GM19328 (cell line): ENCODE measurements around the gene SURF2.
"Not testable (repeated sequence)": the region's sequence is repeated elsewhere in the genome, so short reads cannot be mapped to it uniquely, and the experiment has no call there.

Source experiments
- ATAC-seq: cut with Tn5 transposase; IDR thresholded peaks from one replicate; pipeline ENCODE4 v1.9.1; 2021; ENCODE audit warnings: mild to moderate bottlenecking, moderate library complexity; ENCODE audit not compliant: unreplicated experiment

SURF2 gene

GRCh38 chr9:133356391-133357091 is at the start of gene SURF2, which contains the start of gene SURF1:
Gene SURF2, plus strand, starts transcription at chr9:133356550. Its CDS starts 43 bp downstream, at chr9:133356593.
Gene SURF1, minus strand, starts transcription at chr9:133356487. Its CDS starts 34 bp downstream, at chr9:133356453.
- peak; percentile 63 for ATAC-seq

- ATAC-seq = no peak
Observed at GRCh38 chr9:133307301-133307700, 49.0 kb upstream of the SURF2 start.

- ATAC-seq = no peak
Observed at GRCh38 chr9:133309608-133310007, 46.7 kb upstream of the SURF2 start.

- ATAC-seq = no peak
Observed at GRCh38 chr9:133315997-133316396, 40.4 kb upstream of the SURF2 start.

GRCh38 chr9:133317551-133317950 is 38.8 kb upstream of the SURF2 start:
- not testable (repeated sequence) for ATAC-seq

- ATAC-seq = no peak
Observed at GRCh38 chr9:133320421-133320881, 35.9 kb upstream of the SURF2 start.

- no peak for ATAC-seq
Observed at GRCh38 chr9:133321411-133321935, 34.9 kb upstream of the SURF2 start.

- ATAC-seq = no peak
Observed at GRCh38 chr9:133322701-133323100, 33.6 kb upstream of the SURF2 start.

GRCh38 chr9:133323211-133323610 is 33.1 kb upstream of the SURF2 start:
- no peak for ATAC-seq

- no peak for ATAC-seq
Observed at GRCh38 chr9:133323991-133324703, 32.2 kb upstream of the SURF2 start.

GRCh38 chr9:133327021-133327420 is 29.3 kb upstream of the SURF2 start:
- not testable (repeated sequence) for ATAC-seq

- ATAC-seq = no peak
Observed at GRCh38 chr9:133327834-133328484, 28.4 kb upstream of the SURF2 start.

GRCh38 chr9:133329306-133330156 is 26.8 kb upstream of the SURF2 start:
- ATAC-seq = not testable (repeated sequence)

GRCh38 chr9:133331221-133331620 is 25.1 kb upstream of the SURF2 start:
- ATAC-seq = no peak

- ATAC-seq = no peak
Observed at GRCh38 chr9:133331641-133332380, 24.5 kb upstream of the SURF2 start.

GRCh38 chr9:133332381-133332730 is 24.0 kb upstream of the SURF2 start:
- ATAC-seq = no peak

GRCh38 chr9:133333011-133333410 is 23.3 kb upstream of the SURF2 start:
- ATAC-seq = no peak

GRCh38 chr9:133333566-133333965 is 22.8 kb upstream of the SURF2 start:
- ATAC-seq = no peak

- no peak for ATAC-seq
Observed at GRCh38 chr9:133334161-133334560, 22.2 kb upstream of the SURF2 start.

- ATAC-seq = not testable (repeated sequence)
Observed at GRCh38 chr9:133334888-133335287, 21.5 kb upstream of the SURF2 start.
